H9 (cell line): Measurements from ENCODE around the gene PFKL. TPM values are rescaled to one million over a fixed set of nuclear protein-coding genes. Genes with fewer than 3 reads are reported as not detected.

ENCODE experiments used
- DNase-seq: peaks from one replicate; pipeline ENCODE4 v3.0.0-alpha.2; 2017
- H2AFZ ChIP-seq: one replicate; pipeline ENCODE4 v1.6.1; 2013; ENCODE audit warnings: mild to moderate bottlenecking, low read length, control low read depth, moderate library complexity
- H2AK5ac ChIP-seq: 2 replicates; pipeline ENCODE4 v1.6.1; 2013; ENCODE audit warnings: low read length, control low read depth, mixed read lengths; ENCODE audit not compliant: insufficient read length
- H2BK120ac ChIP-seq: one replicate; pipeline ENCODE4 v1.6.1; 2013; ENCODE audit warnings: low read depth, mild to moderate bottlenecking, low read length, control low read depth, inconsistent platforms; ENCODE audit not compliant: poor library complexity, severe bottlenecking
- H2BK12ac ChIP-seq: 2 replicates; pipeline ENCODE4 v1.6.1; 2013; ENCODE audit warnings: low read length, control low read depth, mixed read lengths, low read depth; ENCODE audit not compliant: insufficient read length
- H2BK15ac ChIP-seq: 2 replicates; pipeline ENCODE4 v1.6.1; 2013; ENCODE audit warnings: low read depth, low read length, control low read depth
- H2BK20ac ChIP-seq: one replicate; pipeline ENCODE4 v1.6.1; 2013; ENCODE audit warnings: low read depth, mild to moderate bottlenecking, low read length, control low read depth, inconsistent platforms; ENCODE audit not compliant: poor library complexity, severe bottlenecking
- H2BK5ac ChIP-seq: 2 replicates; pipeline ENCODE4 v1.6.1; 2013; ENCODE audit warnings: low read length, control low read depth, mixed read lengths; ENCODE audit not compliant: insufficient read length
- H3K14ac ChIP-seq: 2 replicates; pipeline ENCODE4 v1.6.1; 2013; ENCODE audit warnings: low read length, control low read depth; ENCODE audit not compliant: insufficient read depth
- H3K18ac ChIP-seq: 2 replicates; pipeline ENCODE4 v1.6.1; 2013; ENCODE audit warnings: low read depth, mild to moderate bottlenecking, mixed read lengths, low read length, control low read depth; ENCODE audit not compliant: insufficient read length
- H3K23ac ChIP-seq: 2 replicates; pipeline ENCODE4 v1.6.1; 2013; ENCODE audit warnings: low read length, control low read depth, mixed read lengths, low read depth; ENCODE audit not compliant: insufficient read length
- H3K23me2 ChIP-seq: 2 replicates; pipeline ENCODE4 v1.6.1; 2013; ENCODE audit warnings: low read depth, mild to moderate bottlenecking, mixed read lengths, low read length, control low read depth; ENCODE audit not compliant: insufficient read length, poor library complexity, severe bottlenecking
- H3K27ac ChIP-seq: 2 replicates; pipeline ENCODE4 v1.5.1; 2013; ENCODE audit warnings: low read length, control low read depth, mixed read lengths, low read depth; ENCODE audit not compliant: insufficient read length
- H3K27me3 ChIP-seq: 2 replicates; pipeline ENCODE4 v1.6.1; 2013; ENCODE audit warnings: low read length, control low read depth, inconsistent platforms; ENCODE audit not compliant: insufficient read depth
- H3K4ac ChIP-seq: 2 replicates; pipeline ENCODE4 v1.6.1; 2013; ENCODE audit warnings: low read depth, mild to moderate bottlenecking, control low read depth, inconsistent platforms, low read length, moderate library complexity
- H3K4me1 ChIP-seq: 2 replicates; pipeline ENCODE4 v1.6.1; 2013; ENCODE audit warnings: low read length, control low read depth, inconsistent platforms; ENCODE audit not compliant: insufficient read depth
- H3K4me2 ChIP-seq: 2 replicates; pipeline ENCODE4 v1.6.1; 2013; ENCODE audit warnings: low read length, control low read depth, mixed read lengths; ENCODE audit not compliant: insufficient read length, insufficient read depth
- H3K56ac ChIP-seq: 2 replicates; pipeline ENCODE4 v1.6.1; 2013; ENCODE audit warnings: low read depth, mild to moderate bottlenecking, mixed read lengths, low read length, control low read depth; ENCODE audit not compliant: insufficient read length
- H3K79me1 ChIP-seq: 2 replicates; pipeline ENCODE4 v1.6.1; 2013; ENCODE audit warnings: low read depth, mild to moderate bottlenecking, moderate library complexity, low read length, control low read depth, inconsistent platforms; ENCODE audit not compliant: insufficient read depth, poor library complexity, severe bottlenecking
- H3K79me2 ChIP-seq: 2 replicates; pipeline ENCODE4 v1.6.1; 2013; ENCODE audit warnings: low read length, control low read depth, inconsistent platforms; ENCODE audit not compliant: insufficient read depth
- H3K9ac ChIP-seq: 2 replicates; pipeline ENCODE4 v1.6.1; 2013; ENCODE audit warnings: low read length, control low read depth, mixed read lengths; ENCODE audit not compliant: insufficient read length; ENCODE audit errors: extremely low read depth
- H3K9me3 ChIP-seq: one replicate; pipeline ENCODE4 v1.6.1; 2013; ENCODE audit warnings: low read depth, low read length, inconsistent platforms; ENCODE audit not compliant: control insufficient read depth
- H3T11ph ChIP-seq: one replicate; pipeline ENCODE4 v1.6.1; 2013; ENCODE audit warnings: mild to moderate bottlenecking, low read length, control low read depth, inconsistent platforms
- H4K20me1 ChIP-seq: one replicate; pipeline ENCODE4 v1.6.1; 2013; ENCODE audit not compliant: control insufficient read depth, insufficient read length, insufficient read depth
- H4K5ac ChIP-seq: 2 replicates; pipeline ENCODE4 v1.6.1; 2013; ENCODE audit warnings: low read depth, mild to moderate bottlenecking, mixed read lengths, low read length, control low read depth; ENCODE audit not compliant: insufficient read length
- H4K8ac ChIP-seq: replicated peaks from 2 replicates; pipeline ENCODE4 v1.6.1; 2013; ENCODE audit warnings: low read length, control low read depth, mixed read lengths, low read depth; ENCODE audit not compliant: insufficient read length
- H4K91ac ChIP-seq: 2 replicates; pipeline ENCODE4 v1.6.1; 2013; ENCODE audit warnings: low read depth, mild to moderate bottlenecking, moderate library complexity, mixed read lengths, low read length, control low read depth; ENCODE audit not compliant: insufficient read length
- H3K27ac Mint-ChIP-seq, 3 experiments: 2 replicates in 2 of 3; 3 replicates in 1 of 3; pipeline ENCODE4 v1.8.0; 2020 to 2021; ENCODE audit warnings: mixed read lengths in 3 of 3, mild to moderate bottlenecking in 1 of 3, moderate library complexity in 1 of 3
- H3K27me3 Mint-ChIP-seq: 2 replicates; pipeline ENCODE4 v1.8.0; 2021; ENCODE audit warnings: low read depth, mild to moderate bottlenecking, moderate library complexity, mixed read lengths
- H3K36me3 Mint-ChIP-seq, 3 experiments: 2 replicates in 2 of 3; 3 replicates in 1 of 3; pipeline ENCODE4 v1.8.0; 2020 to 2021; ENCODE audit warnings: low read depth in 3 of 3, mixed read lengths in 3 of 3; ENCODE audit not compliant: insufficient read depth in 1 of 3
- H3K4me1 Mint-ChIP-seq, 2 experiments: 2 replicates each; pipeline ENCODE4 v1.8.0; 2020; ENCODE audit warnings: mixed read lengths in 2 of 2
- H3K4me3 Mint-ChIP-seq, 2 experiments: 2 replicates in 1 of 2; 3 replicates in 1 of 2; pipeline ENCODE4 v1.8.0; 2020 to 2021; ENCODE audit warnings: mild to moderate bottlenecking in 2 of 2, mixed read lengths in 2 of 2, moderate library complexity in 1 of 2
- H3K9me3 Mint-ChIP-seq, 2 experiments: 2 replicates in 1 of 2; 3 replicates in 1 of 2; pipeline ENCODE4 v1.8.0; 2020; ENCODE audit warnings: mild to moderate bottlenecking in 2 of 2, mixed read lengths in 2 of 2, moderate library complexity in 1 of 2
- WGBS: extraction: QIAGEN DNeasy Blood & Tissue Kit; methylation state at CpG from one replicate; pipeline ENCODE4 v1.1.7; 2013; ENCODE audit warnings: missing lambda C conversion rate, low lambda C conversion rate, mixed read lengths; ENCODE audit not compliant: insufficient read length; ENCODE audit errors: extremely low coverage; 5-methylcytosine and 5-hydroxymethylcytosine counted together
- total RNA-seq: library from RNA; stranded (reverse); gene quantifications from 2 replicates; pipeline ENCODE4 v1.2.1, GENCODE V29; 2021
- TF ChIP-seq, protein P1 (sequence below): fragments of 200-600 bp; sonication (generic); conservative IDR thresholded peaks from 3 replicates; pipeline ENCODE4 v1.8.0; 2021; ENCODE audit warnings: antibody characterized with exemption, mild to moderate bottlenecking

PFKL gene
- total RNA-seq, 1 experiment from 2014 or later = 107 TPM

DNA sequence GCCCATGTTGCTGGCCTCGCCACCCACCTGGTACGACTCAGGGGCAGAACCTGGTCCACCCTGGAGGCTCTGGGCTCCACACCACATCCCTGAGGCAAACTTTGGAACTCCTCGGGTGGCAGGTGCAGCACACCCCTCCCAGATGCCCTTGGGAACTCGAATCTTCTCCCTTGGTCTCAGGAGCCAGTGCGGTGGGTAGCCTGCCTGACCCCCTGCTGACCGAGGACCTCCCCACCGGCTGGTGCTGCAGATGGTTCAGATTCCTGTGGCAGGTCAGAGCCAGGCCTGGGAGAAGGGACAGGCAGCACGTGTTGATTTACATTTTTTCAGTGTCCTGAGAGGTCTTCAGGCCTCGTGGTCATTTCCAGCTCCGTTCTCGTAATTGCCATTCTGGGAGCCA, 45.6 kb downstream of the PFKL start:
- H4K91ac ChIP-seq = no peak overlapping the region
- no peaks in the 10 kb centered on the region for H3K79me1 ChIP-seq
- no peaks in the 10 kb centered on the region for H3K27me3 ChIP-seq
- no peaks in the 10 kb centered on the region for H3K79me2 ChIP-seq
- H4K8ac ChIP-seq = no peak overlapping the region
- H3K9ac ChIP-seq = no peak overlapping the region
- H2BK15ac ChIP-seq = no peak overlapping the region
- H3T11ph ChIP-seq = no peak overlapping the region
- H2BK120ac ChIP-seq = no peak overlapping the region
- no peak overlapping the region for H3K14ac ChIP-seq
- H3K9me3 Mint-ChIP-seq = no peaks in the 10 kb centered on the region
- H3K27ac Mint-ChIP-seq = no peak overlapping the region
- TF ChIP-seq, protein P1, sequence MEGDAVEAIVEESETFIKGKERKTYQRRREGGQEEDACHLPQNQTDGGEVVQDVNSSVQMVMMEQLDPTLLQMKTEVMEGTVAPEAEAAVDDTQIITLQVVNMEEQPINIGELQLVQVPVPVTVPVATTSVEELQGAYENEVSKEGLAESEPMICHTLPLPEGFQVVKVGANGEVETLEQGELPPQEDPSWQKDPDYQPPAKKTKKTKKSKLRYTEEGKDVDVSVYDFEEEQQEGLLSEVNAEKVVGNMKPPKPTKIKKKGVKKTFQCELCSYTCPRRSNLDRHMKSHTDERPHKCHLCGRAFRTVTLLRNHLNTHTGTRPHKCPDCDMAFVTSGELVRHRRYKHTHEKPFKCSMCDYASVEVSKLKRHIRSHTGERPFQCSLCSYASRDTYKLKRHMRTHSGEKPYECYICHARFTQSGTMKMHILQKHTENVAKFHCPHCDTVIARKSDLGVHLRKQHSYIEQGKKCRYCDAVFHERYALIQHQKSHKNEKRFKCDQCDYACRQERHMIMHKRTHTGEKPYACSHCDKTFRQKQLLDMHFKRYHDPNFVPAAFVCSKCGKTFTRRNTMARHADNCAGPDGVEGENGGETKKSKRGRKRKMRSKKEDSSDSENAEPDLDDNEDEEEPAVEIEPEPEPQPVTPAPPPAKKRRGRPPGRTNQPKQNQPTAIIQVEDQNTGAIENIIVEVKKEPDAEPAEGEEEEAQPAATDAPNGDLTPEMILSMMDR = no peak
- H2BK5ac ChIP-seq = no peak overlapping the region
- no peak for DNase-seq
- H3K23ac ChIP-seq = no peak overlapping the region
- H3K56ac ChIP-seq = no peak overlapping the region
- H3K36me3 Mint-ChIP-seq = no peaks in the 10 kb centered on the region
- no peak overlapping the region for H3K4me2 ChIP-seq
- H4K5ac ChIP-seq = no peak overlapping the region
- no peak overlapping the region for H3K27ac ChIP-seq
- no peaks in the 10 kb centered on the region for H3K27me3 Mint-ChIP-seq
- no CpG with 5 or more reads among the region's 11 CpGs for WGBS
- no peak overlapping the region for H3K18ac ChIP-seq
- no peak overlapping the region for H2AFZ ChIP-seq
- peaks cover 16 to 31% of the 10 kb centered on the region in 2 experiments for H3K4me1 Mint-ChIP-seq
- no peaks in the 10 kb centered on the region for H4K20me1 ChIP-seq
- H3K9me3 ChIP-seq = no peaks in the 10 kb centered on the region
- H2AK5ac ChIP-seq = no peak overlapping the region
- no peaks in the 10 kb centered on the region for H3K4me1 ChIP-seq
- no peak overlapping the region for H3K4me3 Mint-ChIP-seq
- H3K23me2 ChIP-seq = no peaks in the 10 kb centered on the region
- H2BK20ac ChIP-seq = no peak overlapping the region
- no peak overlapping the region for H3K4ac ChIP-seq
- no peak overlapping the region for H2BK12ac ChIP-seq
